ENCODE measurements around the gene ZCRB1. TPM values are rescaled to one million over a fixed set of nuclear protein-coding genes. Genes with fewer than 3 reads are reported as not detected.

ZCRB1 gene
- total RNA-seq, 2 experiments from 2014 or later, result 30.3 to 31.4 TPM

GRCh38 chr12:42281844-42282243 lies 44.0 kb downstream of the ZCRB1 start:
- Mint-ChIP-seq H3K4me1 (ENCODE audit: low read depth) (peaks cover 8% of the 10 kb centered on the region), H3K4me3 (no peak overlapping the region), H3K9me3 (no peaks in the 10 kb centered on the region), H3K27me3 (no peaks in the 10 kb centered on the region), H3K27ac (no peak overlapping the region), H3K36me3 (ENCODE audit: low read depth) (no peaks in the 10 kb centered on the region)
- CTCF ChIA-PET, result no interaction called here
- Histone ChIP-seq H3K36me3 (ENCODE audit: insufficient read depth, low read length) (no peaks in the 10 kb centered on the region), H3K27ac (ENCODE audit: low read depth in 1 of 2, low read length in 2 of 2) (no peak overlapping the region), H3K9me3 (ENCODE audit: control insufficient read depth in 1 of 2, insufficient read depth in 1 of 2, low read length in 2 of 2) (no peaks in the 10 kb centered on the region), H3K27me3 (ENCODE audit: control insufficient read depth in 1 of 2, insufficient read depth in 2 of 2, low read length in 2 of 2) (peaks cover 0 to 3% of the 10 kb centered on the region in 2 experiments), H3K4me3 (ENCODE audit: low read length) (no peak overlapping the region), H3K4me1 (ENCODE audit: insufficient read depth, low read length) (no peaks in the 10 kb centered on the region)
- POLR2A ChIA-PET, result no interaction called here
- no peak for TF ChIP-seq CTCF (IDR thresholded peaks at IDR 0.05)
- DNase-seq (no peak), ATAC-seq (ENCODE audit: poor library complexity) (no peak)
- intact Hi-C loops (cut with DNase I, micrococcal nuclease), result no loop called here

- CTCF ChIA-PET, result no interaction called here
- H3K4me1 Mint-ChIP-seq (ENCODE audit: low read depth), result peaks cover 8% of the 10 kb centered on the region
Observed at GRCh38 chr12:42281278-42281677, 44.6 kb downstream of the ZCRB1 start.

GRCh38 chr12:42278128-42278510 lies 47.8 kb downstream of the ZCRB1 start:
- H3K9me3 ChIP-seq (ENCODE audit: control insufficient read depth in 1 of 2, insufficient read depth in 1 of 2, low read length in 2 of 2), result peaks cover 0 to 8% of the 10 kb centered on the region in 2 experiments
- TF ChIP-seq CTCF (IDR thresholded peaks at IDR 0.05), result no peak
- no peak overlapping the region for H3K27ac ChIP-seq (ENCODE audit: low read depth in 1 of 2, low read length in 2 of 2)
- Mint-ChIP-seq H3K4me1 (ENCODE audit: low read depth) (no peaks in the 10 kb centered on the region), H3K9me3 (no peaks in the 10 kb centered on the region), H3K27ac (no peak overlapping the region), H3K36me3 (ENCODE audit: low read depth) (no peaks in the 10 kb centered on the region), H3K4me3 (no peak overlapping the region), H3K27me3 (no peaks in the 10 kb centered on the region)
- H3K36me3 ChIP-seq (ENCODE audit: insufficient read depth, low read length), result no peaks in the 10 kb centered on the region
- DNase-seq, result no peak
- no peak overlapping the region for H3K4me3 ChIP-seq (ENCODE audit: low read length)
- intact Hi-C loops (cut with DNase I, micrococcal nuclease), result no loop called here
- ChIA-PET CTCF (no interaction called here), POLR2A (no interaction called here)
- H3K4me1 ChIP-seq (ENCODE audit: insufficient read depth, low read length), result no peaks in the 10 kb centered on the region
- no peak for ATAC-seq (ENCODE audit: poor library complexity)
- H3K27me3 ChIP-seq (ENCODE audit: control insufficient read depth in 1 of 2, insufficient read depth in 2 of 2, low read length in 2 of 2), result no peaks in the 10 kb centered on the region

More at GRCh38 chr12:42281278-42281677, 44.6 kb downstream of the ZCRB1 start:
- DNase-seq, result no peak
- no peaks in the 10 kb centered on the region for H3K27me3 Mint-ChIP-seq
- Histone ChIP-seq H3K4me1 (ENCODE audit: insufficient read depth, low read length) (no peaks in the 10 kb centered on the region), H3K9me3 (ENCODE audit: control insufficient read depth in 1 of 2, insufficient read depth in 1 of 2, low read length in 2 of 2) (no peaks in the 10 kb centered on the region), H3K4me3 (ENCODE audit: low read length) (no peak overlapping the region), H3K27ac (ENCODE audit: low read depth in 1 of 2, low read length in 2 of 2) (no peak overlapping the region), H3K27me3 (ENCODE audit: control insufficient read depth in 1 of 2, insufficient read depth in 2 of 2, low read length in 2 of 2) (no peaks in the 10 kb centered on the region), H3K36me3 (ENCODE audit: insufficient read depth, low read length) (no peaks in the 10 kb centered on the region)
- no peak overlapping the region for H3K4me3 Mint-ChIP-seq
- TF ChIP-seq CTCF (IDR thresholded peaks at IDR 0.05), result no peak
- no peak for ATAC-seq (ENCODE audit: poor library complexity)
- intact Hi-C loops (cut with DNase I, micrococcal nuclease), result no loop called here
- no peaks in the 10 kb centered on the region for H3K9me3 Mint-ChIP-seq
- POLR2A ChIA-PET, result no interaction called here
- no peaks in the 10 kb centered on the region for H3K36me3 Mint-ChIP-seq (ENCODE audit: low read depth)
- no peak overlapping the region for H3K27ac Mint-ChIP-seq

All from CD4-positive, alpha-beta T cell (primary cell).